GM21786 (cell line): ENCODE results near the gene SLX4IP.
"Not testable (repeated sequence)": the region's sequence is repeated elsewhere in the genome, so short reads cannot be mapped to it uniquely, and the experiment has no call there.

Experiments used
- ATAC-seq: cut with Tn5 transposase; IDR thresholded peaks from one replicate; pipeline ENCODE4 v1.9.1; 2021; ENCODE audit not compliant: unreplicated experiment

SLX4IP gene

GRCh38 chr20:10594296-10594868, 159.3 kb downstream of the SLX4IP start:
- no peak for ATAC-seq

GRCh38 chr20:10595266-10595665, 160.2 kb downstream of the SLX4IP start:
- ATAC-seq, result no peak

- ATAC-seq, result no peak
Observed at GRCh38 chr20:10595985-10596384, 160.9 kb downstream of the SLX4IP start.

GRCh38 chr20:10596710-10597121, 161.6 kb downstream of the SLX4IP start:
- ATAC-seq, result no peak

- ATAC-seq, result no peak
Observed at GRCh38 chr20:10597637-10598036, 162.5 kb downstream of the SLX4IP start.

- ATAC-seq, result no peak
Observed at GRCh38 chr20:10602221-10602871, 167.2 kb downstream of the SLX4IP start.

GRCh38 chr20:10603378-10603777, 168.3 kb downstream of the SLX4IP start:
- no peak for ATAC-seq

GRCh38 chr20:10603971-10604864, 169.1 kb downstream of the SLX4IP start:
- ATAC-seq, result no peak

- ATAC-seq, result no peak
Observed at GRCh38 chr20:10604865-10605440, 169.8 kb downstream of the SLX4IP start.

GRCh38 chr20:10605547-10606195, 170.6 kb downstream of the SLX4IP start:
- ATAC-seq, result no peak

- no peak for ATAC-seq
Observed at GRCh38 chr20:10609276-10609675, 174.2 kb downstream of the SLX4IP start.

GRCh38 chr20:10609770-10610169, 174.7 kb downstream of the SLX4IP start:
- ATAC-seq, result no peak

- ATAC-seq, result no peak
Observed at GRCh38 chr20:10610251-10610650, 175.1 kb downstream of the SLX4IP start.

GRCh38 chr20:10611357-10611756, 176.3 kb downstream of the SLX4IP start:
- peak; percentile 75 for ATAC-seq

- ATAC-seq, result not testable (repeated sequence)
Observed at GRCh38 chr20:10613426-10613825, 178.3 kb downstream of the SLX4IP start.

- ATAC-seq, result no peak
Observed at GRCh38 chr20:10613911-10614310, 178.8 kb downstream of the SLX4IP start.

GRCh38 chr20:10616212-10616611, 181.1 kb downstream of the SLX4IP start:
- ATAC-seq, result no peak

GRCh38 chr20:10617549-10618133, 182.5 kb downstream of the SLX4IP start:
- not testable (repeated sequence) for ATAC-seq

- no peak for ATAC-seq
Observed at GRCh38 chr20:10618611-10619245, 183.6 kb downstream of the SLX4IP start.

GRCh38 chr20:10619427-10619826, 184.3 kb downstream of the SLX4IP start:
- no peak for ATAC-seq
